SK-N-SH treated with all-trans-retinoic acid at 6 μM for 48 hours (cell line): Measurements from ENCODE around the gene TAP1.

Source experiments
- CSDC2 ChIP-seq: fragments of 250-450 bp; sonication (Bioruptor Pico); IDR thresholded peaks from 2 replicates; pipeline ENCODE4 v1.5.0; 2020; ENCODE audit warnings: mild to moderate bottlenecking, moderate library complexity
- OSR1 ChIP-seq: fragments of 250-450 bp; sonication (Bioruptor Pico); IDR thresholded peaks from 2 replicates; pipeline ENCODE4 v1.8.0; 2022; ENCODE audit warnings: moderate library complexity, mild to moderate bottlenecking, inconsistent platforms
- PATZ1 ChIP-seq: fragments of 250-450 bp; sonication (Bioruptor Pico); IDR thresholded peaks from 2 replicates; pipeline ENCODE4 v1.8.0; 2020; ENCODE audit warnings: mild to moderate bottlenecking, moderate library complexity, borderline replicate concordance
- RARB ChIP-seq: fragments of 250-450 bp; sonication (Bioruptor Pico); IDR thresholded peaks from 2 replicates; pipeline ENCODE4 v1.8.0; 2021; ENCODE audit warnings: mild to moderate bottlenecking, moderate library complexity
- ZC3H10 ChIP-seq: fragments of 250-450 bp; sonication (Bioruptor Pico); IDR thresholded peaks from 2 replicates; pipeline ENCODE4 v1.5.1; 2021; ENCODE audit warnings: mild to moderate bottlenecking, moderate library complexity
- TF ChIP-seq, protein P1 (sequence below): fragments of 250-450 bp; sonication (Bioruptor Pico); IDR thresholded peaks from 2 replicates; pipeline ENCODE4 v1.5.1; 2021; ENCODE audit warnings: mild to moderate bottlenecking, moderate library complexity
- TF ChIP-seq, protein P2 (sequence below): fragments of 250-450 bp; sonication (Bioruptor Pico); IDR thresholded peaks from 2 replicates; pipeline ENCODE4 v1.5.0; 2020; ENCODE audit warnings: mild to moderate bottlenecking, moderate library complexity
- TF ChIP-seq, protein P3 (sequence below): fragments of 250-450 bp; sonication (Bioruptor Pico); IDR thresholded peaks from 2 replicates; pipeline ENCODE4 v1.5.1; 2020; ENCODE audit warnings: low read depth, mild to moderate bottlenecking, moderate library complexity

DNA sequence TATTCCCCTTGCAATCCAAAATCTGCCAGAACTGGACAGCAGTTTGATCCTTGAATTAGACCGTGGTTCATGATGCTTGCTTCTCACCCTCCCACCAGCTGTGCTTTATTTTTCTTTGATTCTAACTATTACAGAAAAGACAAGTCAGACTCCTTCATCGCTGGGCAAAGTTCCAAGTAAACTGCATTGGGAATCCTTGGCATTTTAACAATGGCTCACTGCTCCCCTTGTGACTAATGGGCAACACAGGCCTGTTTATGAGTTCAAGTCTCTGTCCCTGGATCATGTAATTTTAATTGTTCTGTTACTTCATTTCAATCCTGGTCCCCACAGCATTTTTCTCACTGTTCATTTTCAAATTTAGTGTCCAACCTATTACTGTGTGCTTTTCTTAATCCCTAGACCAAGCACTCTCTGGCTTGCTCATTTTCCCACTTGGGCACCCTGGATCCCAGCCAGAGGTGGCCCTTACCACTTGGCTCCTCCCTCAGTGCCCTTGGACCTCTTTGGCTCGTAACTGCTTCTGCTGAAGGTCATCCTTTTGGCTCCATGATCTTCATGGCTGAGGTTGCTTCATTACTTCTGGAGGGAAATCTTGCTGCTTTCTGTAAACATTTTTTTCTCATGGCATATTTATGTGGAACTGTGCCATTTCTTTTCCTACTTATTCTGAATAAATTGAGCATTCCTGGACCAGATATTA lies 33.3 kb upstream of the TAP1 start:
- TF ChIP-seq, protein P1, sequence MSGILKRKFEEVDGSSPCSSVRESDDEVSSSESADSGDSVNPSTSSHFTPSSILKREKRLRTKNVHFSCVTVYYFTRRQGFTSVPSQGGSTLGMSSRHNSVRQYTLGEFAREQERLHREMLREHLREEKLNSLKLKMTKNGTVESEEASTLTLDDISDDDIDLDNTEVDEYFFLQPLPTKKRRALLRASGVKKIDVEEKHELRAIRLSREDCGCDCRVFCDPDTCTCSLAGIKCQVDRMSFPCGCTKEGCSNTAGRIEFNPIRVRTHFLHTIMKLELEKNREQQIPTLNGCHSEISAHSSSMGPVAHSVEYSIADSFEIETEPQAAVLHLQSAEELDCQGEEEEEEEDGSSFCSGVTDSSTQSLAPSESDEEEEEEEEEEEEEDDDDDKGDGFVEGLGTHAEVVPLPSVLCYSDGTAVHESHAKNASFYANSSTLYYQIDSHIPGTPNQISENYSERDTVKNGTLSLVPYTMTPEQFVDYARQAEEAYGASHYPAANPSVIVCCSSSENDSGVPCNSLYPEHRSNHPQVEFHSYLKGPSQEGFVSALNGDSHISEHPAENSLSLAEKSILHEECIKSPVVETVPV (CRISPR knock-in tag) = no peak
- TF ChIP-seq, protein P2, sequence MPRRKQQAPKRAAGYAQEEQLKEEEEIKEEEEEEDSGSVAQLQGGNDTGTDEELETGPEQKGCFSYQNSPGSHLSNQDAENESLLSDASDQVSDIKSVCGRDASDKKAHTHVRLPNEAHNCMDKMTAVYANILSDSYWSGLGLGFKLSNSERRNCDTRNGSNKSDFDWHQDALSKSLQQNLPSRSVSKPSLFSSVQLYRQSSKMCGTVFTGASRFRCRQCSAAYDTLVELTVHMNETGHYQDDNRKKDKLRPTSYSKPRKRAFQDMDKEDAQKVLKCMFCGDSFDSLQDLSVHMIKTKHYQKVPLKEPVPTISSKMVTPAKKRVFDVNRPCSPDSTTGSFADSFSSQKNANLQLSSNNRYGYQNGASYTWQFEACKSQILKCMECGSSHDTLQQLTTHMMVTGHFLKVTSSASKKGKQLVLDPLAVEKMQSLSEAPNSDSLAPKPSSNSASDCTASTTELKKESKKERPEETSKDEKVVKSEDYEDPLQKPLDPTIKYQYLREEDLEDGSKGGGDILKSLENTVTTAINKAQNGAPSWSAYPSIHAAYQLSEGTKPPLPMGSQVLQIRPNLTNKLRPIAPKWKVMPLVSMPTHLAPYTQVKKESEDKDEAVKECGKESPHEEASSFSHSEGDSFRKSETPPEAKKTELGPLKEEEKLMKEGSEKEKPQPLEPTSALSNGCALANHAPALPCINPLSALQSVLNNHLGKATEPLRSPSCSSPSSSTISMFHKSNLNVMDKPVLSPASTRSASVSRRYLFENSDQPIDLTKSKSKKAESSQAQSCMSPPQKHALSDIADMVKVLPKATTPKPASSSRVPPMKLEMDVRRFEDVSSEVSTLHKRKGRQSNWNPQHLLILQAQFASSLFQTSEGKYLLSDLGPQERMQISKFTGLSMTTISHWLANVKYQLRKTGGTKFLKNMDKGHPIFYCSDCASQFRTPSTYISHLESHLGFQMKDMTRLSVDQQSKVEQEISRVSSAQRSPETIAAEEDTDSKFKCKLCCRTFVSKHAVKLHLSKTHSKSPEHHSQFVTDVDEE (CRISPR knock-in tag) = no peak
- TF ChIP-seq ZC3H10 (no peak), RARB (CRISPR knock-in tag) (no peak), CSDC2 (CRISPR knock-in tag) (no peak), OSR1 (CRISPR knock-in tag) (no peak), PATZ1 (no peak)
- TF ChIP-seq, protein P3, sequence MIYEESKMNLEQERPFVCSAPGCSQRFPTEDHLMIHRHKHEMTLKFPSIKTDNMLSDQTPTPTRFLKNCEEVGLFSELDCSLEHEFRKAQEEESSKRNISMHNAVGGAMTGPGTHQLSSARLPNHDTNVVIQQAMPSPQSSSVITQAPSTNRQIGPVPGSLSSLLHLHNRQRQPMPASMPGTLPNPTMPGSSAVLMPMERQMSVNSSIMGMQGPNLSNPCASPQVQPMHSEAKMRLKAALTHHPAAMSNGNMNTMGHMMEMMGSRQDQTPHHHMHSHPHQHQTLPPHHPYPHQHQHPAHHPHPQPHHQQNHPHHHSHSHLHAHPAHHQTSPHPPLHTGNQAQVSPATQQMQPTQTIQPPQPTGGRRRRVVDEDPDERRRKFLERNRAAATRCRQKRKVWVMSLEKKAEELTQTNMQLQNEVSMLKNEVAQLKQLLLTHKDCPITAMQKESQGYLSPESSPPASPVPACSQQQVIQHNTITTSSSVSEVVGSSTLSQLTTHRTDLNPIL (CRISPR knock-in tag) = no peak
